ENCODE data around the gene HES5. TPM values are rescaled to one million over a fixed set of nuclear protein-coding genes. Genes with fewer than 3 reads are reported as not detected.

HES5 gene
- total RNA-seq, 1 experiment from 2014 or later = not detected

- no peak overlapping the region for H4K5ac ChIP-seq (ENCODE audit: insufficient read length, low read depth, low read length)
- H2BK12ac ChIP-seq (ENCODE audit: insufficient read length, low read depth, low read length) = no peak overlapping the region
- H3T11ph ChIP-seq (ENCODE audit: low read length) = no peak overlapping the region
- Mint-ChIP-seq H3K27me3 (ENCODE audit: low read depth) (peaks cover 10% of the 10 kb centered on the region), H3K9me3 (no peaks in the 10 kb centered on the region), H3K4me1 (no peaks in the 10 kb centered on the region), H3K27ac (no peak overlapping the region), H3K4me3 (no peak overlapping the region), H3K36me3 (ENCODE audit: insufficient read depth in 1 of 3, low read depth in 3 of 3) (no peaks in the 10 kb centered on the region)
- H3K79me2 ChIP-seq (ENCODE audit: insufficient read depth, low read length) = no peaks in the 10 kb centered on the region
- H3K4ac ChIP-seq (ENCODE audit: low read depth, low read length) = no peak overlapping the region
- no peak overlapping the region for H3K56ac ChIP-seq (ENCODE audit: insufficient read length, low read depth, low read length)
- no peak overlapping the region for H3K9ac ChIP-seq (ENCODE audit: extremely low read depth, insufficient read length, low read length)
- H2AFZ ChIP-seq (ENCODE audit: low read length) = no peak overlapping the region
- H3K27me3 ChIP-seq (ENCODE audit: insufficient read depth, low read length) = no peaks in the 10 kb centered on the region
- H3K27ac ChIP-seq (ENCODE audit: insufficient read length, low read depth, low read length) = no peak overlapping the region
- no peaks in the 10 kb centered on the region for H3K23me2 ChIP-seq (ENCODE audit: insufficient read length, low read depth, low read length, poor library complexity, severe bottlenecking)
- no peak overlapping the region for H4K8ac ChIP-seq (replicated peaks; ENCODE audit: insufficient read length, low read depth, low read length)
- no peak for DNase-seq
- no peaks in the 10 kb centered on the region for H4K20me1 ChIP-seq (ENCODE audit: control insufficient read depth, insufficient read depth, insufficient read length)
- H3K4me1 ChIP-seq (ENCODE audit: insufficient read depth, low read length) = no peaks in the 10 kb centered on the region
- WGBS (ENCODE audit: extremely low coverage, insufficient read length, low lambda C conversion rate) = no CpG with 5 or more reads among the region's 11 CpGs
- H2AK5ac ChIP-seq (ENCODE audit: insufficient read length, low read length) = no peak overlapping the region
- H2BK15ac ChIP-seq (ENCODE audit: low read depth, low read length) = no peak overlapping the region
- no peak overlapping the region for H2BK5ac ChIP-seq (ENCODE audit: insufficient read length, low read length)
- no peaks in the 10 kb centered on the region for H3K9me3 ChIP-seq (ENCODE audit: control insufficient read depth, low read depth, low read length)
- no peak overlapping the region for H2BK120ac ChIP-seq (ENCODE audit: low read depth, low read length, poor library complexity, severe bottlenecking)
- no peak overlapping the region for H3K23ac ChIP-seq (ENCODE audit: insufficient read length, low read depth, low read length)
- H3K79me1 ChIP-seq (ENCODE audit: insufficient read depth, low read depth, low read length, poor library complexity, severe bottlenecking) = no peaks in the 10 kb centered on the region
- no peak overlapping the region for H3K18ac ChIP-seq (ENCODE audit: insufficient read length, low read depth, low read length)
- TF ChIP-seq CTCF (conservative IDR thresholded peaks at IDR 0.05) = no peak
- no peak overlapping the region for H2BK20ac ChIP-seq (ENCODE audit: low read depth, low read length, poor library complexity, severe bottlenecking)
- no peak overlapping the region; the same call in 1 of the 2 replicates for H3K14ac ChIP-seq (ENCODE audit: insufficient read depth, low read length)
- H3K4me2 ChIP-seq (ENCODE audit: insufficient read depth, insufficient read length, low read length) = no peak overlapping the region
- no peak overlapping the region for H4K91ac ChIP-seq (ENCODE audit: insufficient read length, low read depth, low read length)
Observed at GRCh38 chr1:2482588-2482987, 47.5 kb downstream of the HES5 start.
